ENCODE measurements around the gene C2orf15. TPM values are rescaled to one million over a fixed set of nuclear protein-coding genes. Genes with fewer than 3 reads are reported as not detected.
A peak's percentile ranks its signal among the peaks of the same experiment; 100 is the strongest.

C2orf15 gene
- total RNA-seq, 4 donors from 2014 or later: 0.40 to 3.3 TPM; not detected in 2

DNA sequence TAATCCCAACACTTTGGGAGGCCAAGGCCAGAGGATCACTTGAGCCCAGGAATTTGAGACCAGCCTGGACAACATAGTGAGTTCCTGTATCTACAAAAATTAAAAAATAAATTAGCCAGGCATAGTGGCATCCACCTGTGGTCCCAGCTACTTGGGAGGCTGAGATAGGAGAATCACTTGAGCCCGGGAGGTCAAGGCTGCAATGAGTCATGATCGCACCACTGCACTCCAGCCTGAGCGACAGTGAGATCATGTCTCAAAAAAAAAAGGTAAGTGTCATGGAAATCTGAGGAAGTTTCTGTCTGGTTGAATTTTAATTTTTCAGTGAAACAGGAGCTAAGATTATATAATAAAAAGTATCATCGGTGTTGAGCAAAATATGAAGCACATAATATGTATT lies 2.5 kb upstream of the C2orf15 start:
- no peak for ATAC-seq
- H3K27ac ChIP-seq: no peak overlapping the region
- H3K9me3 ChIP-seq: no peaks in the 10 kb centered on the region
- peaks cover 0 to 17% (median 0%) of the 10 kb centered on the region in 3 donors for H3K4me1 ChIP-seq
- H3K36me3 ChIP-seq: no peaks in the 10 kb centered on the region
- H3K27me3 ChIP-seq: no peaks in the 10 kb centered on the region
- no peak overlapping the region for H3K4me3 ChIP-seq
- 97 to 100% methylated on average over 4 of the region's 4 CpGs for WGBS, 2 donors (ENCODE audit: low coverage in 1 of 2)
- TF ChIP-seq CTCF (IDR thresholded peaks at IDR 0.05) (no peak), POLR2AphosphoS5 (IDR thresholded peaks at IDR 0.05) (no peak), POLR2A (IDR thresholded peaks at IDR 0.05) (no peak), EP300 (IDR thresholded peaks at IDR 0.05) (no peak)

GRCh38 chr2:99140056-99140859 lies 1.2 kb upstream of the C2orf15 start:
- no peak for TF ChIP-seq POLR2A (IDR thresholded peaks at IDR 0.05)
- TF ChIP-seq EP300 (IDR thresholded peaks at IDR 0.05): no peak
- no peak for TF ChIP-seq POLR2AphosphoS5 (IDR thresholded peaks at IDR 0.05)
- no peak for TF ChIP-seq CTCF (IDR thresholded peaks at IDR 0.05)
- 24 to 27% methylated on average over 12 to 13 of the region's 17 CpGs for WGBS, 2 donors (ENCODE audit: low coverage in 1 of 2)
- no peaks in the 10 kb centered on the region for H3K27me3 ChIP-seq
- no peak for ATAC-seq
- H3K36me3 ChIP-seq: no peaks in the 10 kb centered on the region
- H3K9me3 ChIP-seq: no peaks in the 10 kb centered on the region
- peaks cover 0 to 17% (median 0%) of the 10 kb centered on the region in 3 donors for H3K4me1 ChIP-seq
- peak overlapping the region; percentile 80 to 96 for H3K4me3 ChIP-seq
- H3K27ac ChIP-seq: peak overlapping the region in 3 of 4 donors; percentile 85 to 89 (median 85)

GRCh38 chr2:99140860-99141109 lies 722 bp upstream of the C2orf15 start:
- Histone ChIP-seq H3K27ac (peak overlapping the region in 3 of 4 donors; percentile 85 to 89 (median 85)), H3K9me3 (no peaks in the 10 kb centered on the region), H3K27me3 (no peaks in the 10 kb centered on the region), H3K36me3 (no peaks in the 10 kb centered on the region), H3K4me3 (peak overlapping the region; percentile 80 to 96), H3K4me1 (peaks cover 0 to 17% (median 0%) of the 10 kb centered on the region in 3 donors)
- TF ChIP-seq POLR2A (IDR thresholded peaks at IDR 0.05) (peak; percentile 50 to 51), EP300 (IDR thresholded peaks at IDR 0.05) (no peak)
- peak; percentile 72 for ATAC-seq
- no CpG with 5 or more reads among the region's 21 CpGs for WGBS, 2 donors (ENCODE audit: low coverage in 1 of 2)

- WGBS, 2 donors (ENCODE audit: low coverage in 1 of 2): 53 to 71% methylated on average over 1 of the region's 1 CpG
- H3K27me3 ChIP-seq: no peaks in the 10 kb centered on the region
- no peaks in the 10 kb centered on the region for H3K36me3 ChIP-seq
- TF ChIP-seq EP300 (IDR thresholded peaks at IDR 0.05): no peak
- no peak for TF ChIP-seq CTCF (IDR thresholded peaks at IDR 0.05)
- TF ChIP-seq POLR2AphosphoS5 (IDR thresholded peaks at IDR 0.05): peak; percentile 11
- TF ChIP-seq POLR2A (IDR thresholded peaks at IDR 0.05): no peak
- no peak overlapping the region for H3K27ac ChIP-seq
- no peak overlapping the region for H3K4me3 ChIP-seq
- H3K9me3 ChIP-seq: no peaks in the 10 kb centered on the region
- no peak for ATAC-seq
- peaks cover 1 to 15% (median 8%) of the 10 kb centered on the region in 3 donors for H3K4me1 ChIP-seq
Measured at GRCh38 chr2:99150706-99151105, 9.2 kb downstream of the C2orf15 start.

- WGBS, 2 donors (ENCODE audit: low coverage in 1 of 2): 84 to 90% methylated on average over 6 to 7 of the region's 7 CpGs
- no peak for TF ChIP-seq POLR2AphosphoS5 (IDR thresholded peaks at IDR 0.05)
- no peak for TF ChIP-seq EP300 (IDR thresholded peaks at IDR 0.05)
- no peak for TF ChIP-seq POLR2A (IDR thresholded peaks at IDR 0.05)
- TF ChIP-seq CTCF (IDR thresholded peaks at IDR 0.05): no peak
- H3K9me3 ChIP-seq: no peaks in the 10 kb centered on the region
- H3K27me3 ChIP-seq: no peaks in the 10 kb centered on the region
- H3K4me1 ChIP-seq: peaks cover 3 to 24% (median 15%) of the 10 kb centered on the region in 3 donors
- no peak for ATAC-seq
- H3K36me3 ChIP-seq: peaks cover 0 to 4% of the 10 kb centered on the region in 2 donors
- no peak overlapping the region for H3K27ac ChIP-seq
- H3K4me3 ChIP-seq: no peak overlapping the region
Measured at GRCh38 chr2:99152199-99152895, 10.8 kb downstream of the C2orf15 start.
